Loucy (cell line): ENCODE measurements around the gene NOSIP.

Source experiments
- H2AFZ ChIP-seq: fragments of 200-600 bp; sonication (generic); 2 replicates; pipeline ENCODE4 v1.6.0; 2016; ENCODE audit warnings: antibody characterized with exemption, mild to moderate bottlenecking, low read length, moderate library complexity
- H3F3A ChIP-seq: fragments of 200-600 bp; 2 replicates; pipeline ENCODE4 v1.6.0; 2016; ENCODE audit warnings: antibody characterized with exemption, low read depth, mild to moderate bottlenecking
- H3K27me3 ChIP-seq: fragments of 200-600 bp; sonication (generic); 2 replicates; pipeline ENCODE4 v1.6.1; 2014; ENCODE audit warnings: low read length, mild to moderate bottlenecking; ENCODE audit not compliant: insufficient read depth, poor library complexity, severe bottlenecking
- H3K36me3 ChIP-seq: fragments of 200-600 bp; sonication (generic); 2 replicates; pipeline ENCODE4 v1.6.1; 2016; ENCODE audit warnings: low read length; ENCODE audit not compliant: insufficient read depth
- H3K4me1 ChIP-seq: fragments of 200-600 bp; sonication (generic); 2 replicates; pipeline ENCODE4 v1.5.1; 2014; ENCODE audit warnings: low read length, mild to moderate bottlenecking; ENCODE audit not compliant: insufficient read depth, poor library complexity, severe bottlenecking
- H3K4me2 ChIP-seq: fragments of 200-600 bp; sonication (generic); 2 replicates; pipeline ENCODE4 v1.6.0; 2014; ENCODE audit warnings: antibody characterized with exemption, low read length, low read depth, mild to moderate bottlenecking; ENCODE audit not compliant: poor library complexity, severe bottlenecking
- H3K4me3 ChIP-seq: fragments of 200-600 bp; sonication (generic); 2 replicates; pipeline ENCODE4 v1.5.1; 2014; ENCODE audit warnings: low read length, mild to moderate bottlenecking, mixed read lengths; ENCODE audit not compliant: poor library complexity, severe bottlenecking
- H3K79me2 ChIP-seq: fragments of 200-600 bp; sonication (generic); 2 replicates; pipeline ENCODE4 v1.6.1; 2014; ENCODE audit warnings: low read length; ENCODE audit not compliant: insufficient read depth
- H3K9ac ChIP-seq: fragments of 200-600 bp; sonication (generic); 2 replicates; pipeline ENCODE4 v1.6.0; 2014; ENCODE audit warnings: mild to moderate bottlenecking, low read depth, low read length, moderate library complexity; ENCODE audit not compliant: poor library complexity, severe bottlenecking
- H3K9me2 ChIP-seq: fragments of 200-600 bp; sonication (generic); replicated peaks from 2 replicates; pipeline ENCODE4 v1.6.1; 2016; ENCODE audit warnings: low read depth, low read length, mixed read lengths
- H3K9me3 ChIP-seq: fragments of 200-600 bp; sonication (generic); 2 replicates; pipeline ENCODE4 v1.6.1; 2014; ENCODE audit warnings: mild to moderate bottlenecking, antibody characterized with exemption, low read length, low read depth; ENCODE audit not compliant: insufficient read depth
- H4K20me1 ChIP-seq: fragments of 200-600 bp; sonication (generic); 2 replicates; pipeline ENCODE4 v1.6.0; 2014; ENCODE audit warnings: antibody characterized with exemption, low read length, mild to moderate bottlenecking; ENCODE audit not compliant: insufficient read depth, poor library complexity, severe bottlenecking
- EZH2phosphoT487 ChIP-seq: fragments of 200-600 bp; IDR thresholded peaks from 2 replicates; pipeline ENCODE4 v1.6.1; 2018; ENCODE audit warnings: antibody characterized with exemption, mild to moderate bottlenecking, moderate library complexity, borderline replicate concordance
- TF ChIP-seq, protein P1 (sequence below): fragments of 200-600 bp; sonication (generic); conservative IDR thresholded peaks from 2 replicates; pipeline ENCODE4 v1.5.1; 2014; ENCODE audit warnings: mild to moderate bottlenecking, antibody characterized with exemption, low read length

NOSIP gene

DNA sequence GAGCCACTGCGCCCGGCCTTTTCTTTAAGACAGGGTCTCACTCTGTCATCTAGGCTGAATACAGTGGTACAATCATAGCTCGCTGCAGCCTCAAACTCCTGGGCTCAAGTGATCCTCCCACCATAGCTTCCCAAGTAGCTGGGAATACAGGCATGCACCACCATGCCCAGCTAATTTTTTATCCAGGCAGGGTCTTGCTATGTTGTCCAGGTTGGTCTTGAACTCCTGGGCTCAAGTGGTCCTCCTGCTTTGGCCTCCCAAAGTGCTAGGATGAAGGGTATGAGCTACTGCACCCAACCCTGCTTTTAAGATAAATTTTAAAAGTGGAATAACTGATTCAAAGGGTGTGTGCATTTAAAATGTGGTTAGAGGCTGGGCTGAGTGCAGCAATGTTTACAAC lies 14.1 kb downstream of the NOSIP start:
- Histone ChIP-seq H3K4me1 (peaks cover 5% of the 10 kb centered on the region), H2AFZ (no peak overlapping the region), H3K27me3 (no peaks in the 10 kb centered on the region), H3K9ac (no peak overlapping the region), H3K9me3 (no peaks in the 10 kb centered on the region), H4K20me1 (peaks cover 22% of the 10 kb centered on the region), H3K79me2 (peaks cover 29% of the 10 kb centered on the region; the same call in 1 of the 2 replicates), H3F3A (0 out of 2 replicates have a peak, but pooled peaks cover 2% of the 10 kb centered on the region), H3K4me3 (no peak overlapping the region), H3K4me2 (no peak overlapping the region), H3K36me3 (no peaks in the 10 kb centered on the region), H3K9me2 (no peaks in the 10 kb centered on the region)
- TF ChIP-seq EZH2phosphoT487 = no peak
- TF ChIP-seq, protein P1, sequence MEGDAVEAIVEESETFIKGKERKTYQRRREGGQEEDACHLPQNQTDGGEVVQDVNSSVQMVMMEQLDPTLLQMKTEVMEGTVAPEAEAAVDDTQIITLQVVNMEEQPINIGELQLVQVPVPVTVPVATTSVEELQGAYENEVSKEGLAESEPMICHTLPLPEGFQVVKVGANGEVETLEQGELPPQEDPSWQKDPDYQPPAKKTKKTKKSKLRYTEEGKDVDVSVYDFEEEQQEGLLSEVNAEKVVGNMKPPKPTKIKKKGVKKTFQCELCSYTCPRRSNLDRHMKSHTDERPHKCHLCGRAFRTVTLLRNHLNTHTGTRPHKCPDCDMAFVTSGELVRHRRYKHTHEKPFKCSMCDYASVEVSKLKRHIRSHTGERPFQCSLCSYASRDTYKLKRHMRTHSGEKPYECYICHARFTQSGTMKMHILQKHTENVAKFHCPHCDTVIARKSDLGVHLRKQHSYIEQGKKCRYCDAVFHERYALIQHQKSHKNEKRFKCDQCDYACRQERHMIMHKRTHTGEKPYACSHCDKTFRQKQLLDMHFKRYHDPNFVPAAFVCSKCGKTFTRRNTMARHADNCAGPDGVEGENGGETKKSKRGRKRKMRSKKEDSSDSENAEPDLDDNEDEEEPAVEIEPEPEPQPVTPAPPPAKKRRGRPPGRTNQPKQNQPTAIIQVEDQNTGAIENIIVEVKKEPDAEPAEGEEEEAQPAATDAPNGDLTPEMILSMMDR = no peak

DNA sequence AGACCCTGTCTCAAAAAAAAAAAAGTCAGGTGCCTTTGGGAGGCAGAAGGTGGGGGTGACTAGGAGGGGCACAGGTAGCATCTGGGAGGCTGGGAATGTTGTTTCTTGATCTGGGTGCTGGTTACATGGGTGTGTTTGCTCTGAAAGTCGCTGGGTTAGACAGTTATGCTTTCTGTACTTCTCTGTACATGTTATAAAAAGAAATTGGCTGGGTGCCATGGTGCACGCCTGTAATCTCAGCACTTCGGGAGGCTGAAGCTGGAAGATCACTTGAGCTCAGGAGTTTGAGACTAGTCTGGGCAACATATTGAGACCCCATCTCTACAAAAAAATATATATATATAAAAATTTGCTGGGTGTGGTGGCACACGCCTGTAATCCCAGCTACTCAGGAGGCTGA lies 15.1 kb downstream of the NOSIP start:
- TF ChIP-seq, protein P1 = no peak
- TF ChIP-seq EZH2phosphoT487 = no peak
- Histone ChIP-seq H2AFZ (no peak overlapping the region), H4K20me1 (peaks cover 18% of the 10 kb centered on the region), H3K9ac (no peak overlapping the region), H3K27me3 (no peaks in the 10 kb centered on the region), H3K9me3 (no peaks in the 10 kb centered on the region), H3K9me2 (no peaks in the 10 kb centered on the region), H3K79me2 (peaks cover 28% of the 10 kb centered on the region; the same call in 1 of the 2 replicates), H3K4me3 (no peak overlapping the region), H3K4me2 (no peak overlapping the region), H3F3A (0 out of 2 replicates have a peak, but pooled peaks cover 2% of the 10 kb centered on the region), H3K4me1 (peaks cover 5% of the 10 kb centered on the region), H3K36me3 (peaks cover under 1% of the 10 kb centered on the region; the same call in 1 of the 2 replicates)

DNA sequence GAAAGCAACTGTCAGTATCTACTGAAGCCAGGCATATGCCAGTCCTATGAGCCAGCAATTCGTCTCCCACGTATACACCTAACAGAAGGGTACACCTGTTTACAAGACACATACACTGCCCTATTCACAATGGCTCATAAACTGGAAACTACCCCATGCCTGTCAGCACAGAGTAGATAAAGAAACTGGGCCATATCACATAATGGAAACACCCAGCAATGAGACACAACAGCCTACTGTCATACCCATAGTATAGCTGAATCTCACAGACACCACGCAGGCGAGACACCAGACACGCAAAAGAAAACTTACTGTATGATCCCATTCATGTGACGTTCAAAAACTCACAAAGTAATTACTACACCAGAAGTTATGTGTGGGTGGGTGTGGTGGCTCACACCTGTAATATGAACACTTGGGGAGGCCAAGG lies 15.7 kb downstream of the NOSIP start:
- no peak for TF ChIP-seq EZH2phosphoT487
- TF ChIP-seq, protein P1 = no peak
- H3F3A ChIP-seq = 0 out of 2 replicates have a peak, but pooled peaks cover 2% of the 10 kb centered on the region
- H3K4me2 ChIP-seq = no peak overlapping the region
- peaks cover 7% of the 10 kb centered on the region; the same call in 1 of the 2 replicates for H3K36me3 ChIP-seq
- H3K9me2 ChIP-seq = no peaks in the 10 kb centered on the region
- no peaks in the 10 kb centered on the region for H3K9me3 ChIP-seq
- H3K27me3 ChIP-seq = no peaks in the 10 kb centered on the region
- H2AFZ ChIP-seq = no peak overlapping the region
- H3K79me2 ChIP-seq = peaks cover 23% of the 10 kb centered on the region; the same call in 1 of the 2 replicates
- no peak overlapping the region for H3K4me3 ChIP-seq
- peaks cover 21% of the 10 kb centered on the region for H4K20me1 ChIP-seq
- no peak overlapping the region for H3K9ac ChIP-seq
- H3K4me1 ChIP-seq = peaks cover 5% of the 10 kb centered on the region
